NCI-H1417 treated with DMSO at 0.1 percent for 48 hours (cell line): ENCODE results near the gene SOWAHB.
A peak's percentile ranks its signal among the peaks of the same experiment; 100 is the strongest.

Experiments used
- DNase-seq: peaks from one replicate; lab custom pipeline; 2025; lab: John Stamatoyannopoulos, UW

SOWAHB gene

GRCh38 chr4:76897536-76898384 lies at the start of gene SOWAHB:
SOWAHB (minus strand) TSS chr4:76898144; CDS start chr4:76897849, 295 bp downstream.
- DNase-seq, result no peak

- DNase-seq, result no peak
Measured at GRCh38 chr4:76947369-76947768, 49.4 kb upstream of the SOWAHB start.

DNA sequence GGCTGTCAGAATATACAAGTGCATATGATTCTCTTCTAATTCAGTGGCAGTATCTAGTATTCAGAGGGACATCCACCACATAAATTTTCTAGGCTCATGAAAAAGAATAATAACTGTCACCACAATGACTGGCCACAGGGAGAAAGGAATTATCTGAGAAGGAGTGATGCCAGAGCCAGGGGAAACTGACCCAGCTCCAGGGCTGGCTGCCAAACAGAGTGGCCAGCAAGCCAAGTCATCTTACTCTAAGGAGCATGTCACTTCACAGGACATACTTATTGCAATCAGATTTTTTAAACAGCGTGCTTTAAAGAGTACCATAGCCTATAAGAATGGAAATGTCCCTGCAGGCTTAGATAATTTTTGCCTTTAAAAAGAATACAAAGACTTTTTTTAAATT lies 45.8 kb upstream of the SOWAHB start:
- DNase-seq, result no peak

DNA sequence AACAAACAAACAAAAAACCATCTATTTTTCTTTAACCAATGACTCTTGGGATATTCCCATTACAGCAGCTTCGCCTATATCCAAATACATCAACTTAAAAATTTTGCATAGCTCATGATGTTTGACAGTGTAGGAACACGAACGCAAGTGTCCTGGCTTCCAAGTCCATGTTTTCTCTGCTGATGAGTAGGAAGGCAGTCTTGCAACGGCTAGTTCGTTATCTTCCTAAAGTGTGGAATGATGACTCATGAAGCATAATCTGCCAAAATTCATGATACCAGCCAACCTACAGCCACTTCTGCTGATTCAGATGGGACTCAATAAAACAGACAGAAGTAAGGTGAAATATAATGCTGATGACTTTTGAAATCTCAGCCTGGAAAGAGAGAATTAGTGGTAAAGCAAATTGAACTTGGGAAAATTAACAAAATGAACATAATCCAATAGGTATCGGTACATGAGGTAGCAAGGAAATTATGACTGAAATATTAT lies 45.2 kb upstream of the SOWAHB start:
- no peak for DNase-seq

DNA sequence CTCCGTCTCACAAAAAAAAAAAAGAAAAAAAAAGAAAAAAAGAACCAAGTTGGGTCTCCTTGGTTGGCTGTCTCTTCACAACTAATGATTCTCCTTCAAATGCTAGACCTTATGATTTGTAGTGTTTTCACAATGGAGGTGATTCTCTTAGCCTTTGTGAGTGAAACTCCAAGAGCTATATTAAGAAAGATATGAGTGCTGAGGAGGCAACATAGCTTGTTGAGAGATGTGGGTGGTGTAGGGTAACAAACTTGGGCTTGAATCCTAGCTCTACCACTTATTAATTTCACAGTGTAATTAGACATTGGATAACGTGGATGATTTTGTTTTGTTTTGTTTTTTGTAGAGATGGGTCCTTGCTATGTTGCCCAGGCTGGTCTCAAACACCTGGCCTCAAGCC lies 41.2 kb upstream of the SOWAHB start:
- no peak for DNase-seq

- no peak for DNase-seq
Measured at GRCh38 chr4:76931576-76932276, 33.8 kb upstream of the SOWAHB start.

DNA sequence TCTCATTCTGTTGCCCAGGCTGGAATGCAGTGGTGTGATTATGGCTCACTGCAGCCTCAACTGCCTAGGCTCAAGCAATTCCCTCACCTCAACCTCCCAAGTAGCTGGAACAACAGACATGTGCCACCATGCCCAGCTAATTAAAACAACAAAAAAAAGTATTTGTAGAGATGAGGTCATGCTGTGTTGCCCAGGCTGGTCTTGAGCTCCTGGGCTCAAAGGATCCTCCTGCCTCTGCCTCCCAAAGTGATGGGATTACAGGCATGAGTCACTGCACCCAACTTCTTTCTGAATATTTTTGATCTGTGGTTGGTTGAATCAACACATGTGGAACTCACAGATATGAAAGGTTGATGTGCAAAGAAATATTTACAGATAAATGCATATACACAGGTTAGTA lies 33.1 kb upstream of the SOWAHB start:
- DNase-seq, result no peak

DNA sequence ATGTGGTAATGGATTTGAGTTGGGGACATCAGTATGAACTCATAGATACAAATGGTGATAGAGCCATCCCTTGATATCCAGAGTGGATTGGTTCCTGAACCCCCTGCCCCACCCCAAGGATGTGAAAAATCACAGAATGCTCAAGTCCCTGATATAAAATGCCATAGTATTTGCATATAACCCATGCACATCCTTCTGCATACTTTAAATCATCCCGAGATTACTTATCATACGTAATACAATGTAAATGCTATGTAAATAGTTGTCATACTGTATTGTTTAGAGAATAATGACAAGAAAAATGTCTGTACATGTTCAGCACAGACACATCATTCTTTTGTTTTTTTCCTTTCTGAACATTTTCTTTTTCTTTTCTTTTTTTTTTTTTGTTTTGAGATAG lies 32.7 kb upstream of the SOWAHB start:
- DNase-seq, result no peak

DNA sequence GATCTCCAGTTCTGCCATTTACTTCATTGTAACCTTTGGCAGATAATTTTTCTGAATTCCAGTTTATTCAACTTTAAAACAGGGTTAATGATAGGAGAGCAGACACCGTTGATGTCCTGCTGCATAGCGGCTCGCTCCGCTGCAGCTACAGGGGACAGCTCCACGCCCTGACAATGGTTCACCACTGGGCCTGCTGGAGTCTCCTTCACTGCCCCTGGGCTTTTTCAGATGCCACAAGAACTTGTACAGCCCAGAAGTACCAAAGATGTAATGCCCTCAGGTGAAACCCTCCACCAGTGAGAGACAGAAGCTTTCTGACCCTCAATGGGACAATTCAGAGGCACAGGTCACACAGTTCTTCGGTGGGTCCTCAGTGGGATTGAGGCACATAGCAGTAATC lies 28.9 kb upstream of the SOWAHB start:
- no peak for DNase-seq

DNA sequence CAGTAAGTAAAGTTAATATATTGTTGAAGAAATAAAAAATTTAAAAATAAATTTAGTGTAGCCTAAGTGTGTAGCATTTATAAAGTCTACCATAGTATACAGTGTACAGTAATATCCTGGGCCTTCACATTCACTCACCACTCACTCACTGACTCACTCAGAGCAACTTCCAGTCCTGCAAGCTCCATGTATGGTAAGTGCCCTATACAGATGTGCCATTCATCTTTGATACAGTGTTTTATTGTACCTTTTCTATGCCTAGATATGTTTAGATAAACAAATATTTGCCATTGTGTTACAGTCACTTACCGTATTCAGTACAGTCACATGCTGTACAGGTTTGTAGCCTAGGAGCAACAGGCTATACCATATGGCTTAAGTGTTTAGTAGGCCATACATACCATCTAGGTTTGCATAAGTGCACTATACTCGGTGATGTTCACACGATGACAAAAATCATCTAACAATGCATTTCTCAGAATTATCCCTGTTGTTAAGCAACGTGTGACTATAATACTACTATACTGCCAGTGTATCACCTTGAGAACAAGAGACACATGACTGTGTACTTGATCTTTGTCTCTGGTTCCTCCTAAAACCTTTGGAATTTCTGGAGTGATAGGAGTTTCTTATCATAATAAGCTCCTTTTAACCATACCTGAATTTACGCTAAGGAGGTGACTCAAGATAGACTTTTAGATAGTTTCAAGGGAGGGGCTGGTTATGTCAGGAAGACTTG lies 25.8 kb upstream of the SOWAHB start:
- no peak for DNase-seq

DNA sequence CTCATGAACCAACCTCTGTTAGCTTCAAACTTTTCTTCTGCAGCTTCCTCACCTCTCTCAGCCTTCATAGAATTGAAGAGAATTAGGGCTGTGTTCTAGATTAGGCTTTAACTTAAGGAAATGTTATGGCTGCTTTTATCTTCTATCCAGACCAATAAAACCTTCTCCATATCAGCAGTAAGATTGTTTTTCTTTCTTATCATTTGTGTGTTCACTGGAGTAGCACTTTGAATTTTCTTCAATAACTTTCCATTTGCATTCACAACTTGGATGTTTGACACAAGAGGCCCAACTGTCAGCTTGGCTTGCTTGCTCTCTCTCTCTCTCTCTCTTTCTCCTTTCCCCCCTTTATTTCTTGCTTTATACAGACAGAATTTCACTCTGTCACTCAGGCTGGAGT lies 22.8 kb upstream of the SOWAHB start:
- DNase-seq, result no peak

GRCh38 chr4:76909711-76910110 lies 11.8 kb upstream of the SOWAHB start:
- DNase-seq, result no peak

DNA sequence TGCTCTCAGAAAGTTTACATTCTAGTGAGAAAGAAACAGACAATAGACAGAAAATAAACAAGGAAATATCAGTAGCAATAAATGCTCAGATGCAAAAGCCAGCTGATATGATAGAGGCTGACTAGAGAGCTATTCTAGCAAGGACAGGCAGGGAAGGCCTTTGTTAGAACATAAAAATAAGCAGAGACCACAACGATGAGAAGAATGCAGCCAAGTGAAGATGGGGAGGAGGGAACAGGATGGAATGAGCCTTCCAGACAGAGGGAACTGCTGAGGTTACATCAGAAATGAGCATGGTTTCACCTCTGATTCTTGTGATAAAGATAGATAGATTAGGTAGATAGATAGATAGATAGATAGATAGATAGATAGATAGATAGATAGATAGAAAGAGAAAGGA lies 7.6 kb upstream of the SOWAHB start:
- no peak for DNase-seq

DNA sequence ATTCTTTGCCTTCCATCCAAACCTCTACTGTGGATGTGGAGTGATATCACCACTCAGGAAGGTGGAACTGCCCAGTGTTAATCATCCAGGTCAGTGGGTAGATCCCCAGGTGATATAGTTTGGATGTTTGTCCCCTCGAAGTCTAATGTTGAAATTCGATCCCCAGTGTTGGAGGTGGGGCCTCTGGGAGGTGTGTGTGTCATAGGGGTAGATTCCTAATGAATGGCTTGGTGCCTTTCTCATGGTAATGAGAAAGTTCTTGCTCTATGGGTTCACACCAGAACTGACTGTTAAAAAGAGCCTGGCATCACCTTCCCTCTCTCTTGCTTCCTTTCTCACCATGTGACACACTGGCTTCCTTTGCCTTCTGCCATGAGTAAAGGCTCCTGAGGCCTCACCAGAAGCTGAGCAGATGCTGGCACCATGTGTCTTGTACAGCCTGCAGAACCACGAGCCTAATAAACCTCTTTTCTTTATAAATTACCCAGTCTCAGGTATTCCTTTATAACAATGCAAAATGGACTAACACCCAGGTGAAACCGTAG lies 6.8 kb upstream of the SOWAHB start:
- no peak for DNase-seq

GRCh38 chr4:76902233-76902890 lies 4.4 kb upstream of the SOWAHB start:
- no peak for DNase-seq

DNA sequence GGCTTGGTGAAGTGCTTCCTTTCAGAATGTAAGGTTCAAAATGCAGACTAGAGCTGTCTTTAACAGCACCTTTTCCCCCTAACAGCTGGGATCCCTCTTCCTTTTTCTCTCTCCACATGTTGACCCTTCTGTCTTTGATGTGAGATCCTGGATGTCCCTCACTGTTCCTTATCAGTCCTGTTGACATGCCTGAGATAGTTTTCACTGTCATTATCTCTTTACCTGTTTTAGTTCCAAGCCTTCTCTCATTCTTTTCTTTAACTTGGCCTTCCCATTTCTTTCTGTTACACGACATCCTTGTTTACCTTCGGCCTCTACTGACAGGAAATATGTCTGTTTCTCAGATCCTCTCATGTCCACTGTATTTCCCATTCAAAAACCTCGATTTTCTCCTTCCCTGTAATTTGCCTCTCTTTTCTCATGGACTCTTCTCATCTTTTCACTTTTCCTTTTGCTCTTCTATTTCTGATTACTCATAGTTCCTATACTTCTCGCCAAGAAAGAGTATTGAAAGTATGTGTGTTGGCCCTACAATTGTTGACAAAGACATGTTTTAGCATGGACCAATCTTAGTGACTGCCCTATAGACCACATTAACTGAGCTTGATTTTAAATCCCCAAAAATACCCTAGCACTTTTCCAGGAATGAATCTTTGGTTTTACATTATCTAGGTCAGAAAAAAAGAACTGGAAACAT lies 1.2 kb upstream of the SOWAHB start:
- no peak for DNase-seq

- no peak for DNase-seq
Measured at GRCh38 chr4:76898385-76898692, 395 bp upstream of the SOWAHB start.

- DNase-seq, result peak; percentile 20
Measured at GRCh38 chr4:76896614-76897535, 1.1 kb downstream of the SOWAHB start.

GRCh38 chr4:76896048-76896447 lies 1.9 kb downstream of the SOWAHB start:
- no peak for DNase-seq

DNA sequence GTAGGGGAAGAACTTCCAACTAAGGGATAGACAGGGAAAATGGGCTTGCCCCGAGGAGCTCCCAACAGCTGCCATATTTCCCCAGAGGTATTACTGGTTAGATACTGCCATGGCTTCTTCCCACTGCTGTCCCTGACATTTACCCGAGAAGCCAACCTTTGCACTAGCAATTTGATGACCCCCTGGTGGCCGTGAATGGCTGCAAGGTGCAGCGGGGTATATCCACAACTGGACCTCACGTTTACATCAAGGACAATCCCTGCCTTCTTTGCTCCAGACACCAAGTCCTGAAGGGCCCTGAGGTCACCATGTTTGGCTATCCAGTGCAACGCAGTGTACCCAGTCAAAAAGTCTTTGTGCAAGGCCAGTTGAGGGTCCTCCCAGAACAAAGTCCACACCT lies 2.3 kb downstream of the SOWAHB start:
- DNase-seq, result no peak
